Prostate gland (tissue), 2 donors: Measurements from ENCODE around the gene PIK3R6. TPM values are rescaled to one million over a fixed set of nuclear protein-coding genes. Genes with fewer than 3 reads are reported as not detected.

Source experiments
- DNase-seq: peaks from one replicate; pipeline ENCODE4 v3.0.0-alpha.2; 2019; ENCODE audit warnings: low spot score
- H3K27ac ChIP-seq, 2 donors: fragments of 200-600 bp; sonication (generic); 2 replicates each; pipeline ENCODE4 v1.5.1; 2017 to 2019
- H3K27me3 ChIP-seq: fragments of 200-600 bp; sonication (generic); replicated peaks from 2 replicates; pipeline ENCODE4 v1.5.1; 2019; ENCODE audit not compliant: insufficient read depth
- H3K36me3 ChIP-seq, 2 donors: fragments of 200-600 bp; sonication (generic); 1 replicate in 1 of 2; 2 replicates in 1 of 2; pipeline versions ENCODE4 v1.5.1 to v1.8.1; 2017 to 2019
- H3K4me1 ChIP-seq: fragments of 200-600 bp; sonication (generic); replicated peaks from 2 replicates; pipeline ENCODE4 v1.5.1; 2019
- H3K4me3 ChIP-seq, 2 donors: fragments of 200-600 bp; sonication (generic); 2 replicates each; pipeline ENCODE4 v1.5.1; 2017 to 2019
- H3K9me3 ChIP-seq: fragments of 200-600 bp; sonication (generic); 2 replicates; pipeline ENCODE4 v1.5.1; 2017
- POLR2A ChIP-seq: fragments of 450-650 bp; IDR thresholded peaks from one replicate; pipeline ENCODE4 v1.6.1; 2016; ENCODE audit warnings: antibody characterized with exemption, mild to moderate bottlenecking
- POLR2AphosphoS5 ChIP-seq: sonication (generic); formaldehyde crosslinking; IDR thresholded peaks from one replicate; pipeline ENCODE4 v1.6.1; 2017; ENCODE audit warnings: antibody characterized with exemption
- WGBS: methylation state at CpG from one replicate; pipeline ENCODE4 v1.1.5; 2018; 5-methylcytosine and 5-hydroxymethylcytosine counted together
- intact Hi-C: fragments of 100-400 bp; cut with DNase I; formaldehyde crosslinking; loops from one replicate; pipeline ENCODE4 v1.14.2; 2022
- total RNA-seq, 2 donors: library from RNA; depleted of rRNA; stranded (reverse); fragments of >200 nt; gene quantifications; one replicate each; pipeline ENCODE4 v1.1.0, GENCODE V29; 2016
- TF ChIP-seq, protein P1 (sequence below), 4 experiments: fragments of 200-600 bp in 2 of 4; fragments of 450-650 bp in 2 of 4; sonication (generic) in 2 of 4; IDR thresholded peaks; 1 replicate in 3 of 4; 2 replicates in 1 of 4; pipeline ENCODE4 v1.5.1; 2016 to 2019; ENCODE audit warnings: antibody characterized with exemption in 4 of 4, mild to moderate bottlenecking in 2 of 4, moderate library complexity in 2 of 4

The PIK3R6 gene
- total RNA-seq, 2 donors from 2014 or later: 0.18 to 2.6 TPM

DNA sequence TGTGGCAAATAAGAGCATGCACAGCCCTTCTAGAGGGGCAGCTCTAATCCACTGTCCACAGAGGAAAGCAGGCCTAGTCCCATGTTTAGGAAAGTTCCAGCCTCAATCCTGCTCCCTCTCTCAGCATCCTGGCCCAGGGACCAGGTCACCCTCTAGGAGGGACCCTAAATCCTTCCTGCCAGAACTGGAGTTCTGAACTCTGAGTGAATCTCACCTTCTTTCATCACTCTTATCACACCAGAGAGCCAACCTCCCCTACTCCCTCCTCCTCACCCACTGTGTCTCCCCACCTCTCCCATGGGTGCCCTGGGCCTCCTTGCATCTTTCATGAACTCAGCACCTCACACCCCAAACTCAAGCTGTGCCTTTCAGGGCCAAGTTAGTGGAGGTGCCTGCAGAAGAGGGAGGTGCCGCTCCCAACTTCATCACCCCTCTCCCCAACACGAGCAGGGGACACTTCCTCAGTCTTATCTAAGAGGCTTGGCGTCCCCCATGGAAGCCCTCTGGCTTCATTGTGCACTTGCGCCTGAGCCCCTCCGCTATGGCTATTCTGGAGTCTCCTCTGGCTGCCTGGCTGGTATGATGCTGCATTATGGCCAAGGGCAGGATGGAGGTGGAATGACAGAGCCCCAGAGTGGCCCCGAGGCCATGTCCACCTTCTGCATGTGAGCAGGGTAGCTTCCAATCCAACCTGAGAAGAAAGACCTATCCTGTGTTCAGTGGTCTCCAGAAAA is 31.7 kb downstream of the PIK3R6 start:
- DNase-seq: no peak
- intact Hi-C loops: no loop called here
- TF ChIP-seq POLR2AphosphoS5 (no peak), POLR2A (no peak)
- TF ChIP-seq, protein P1, sequence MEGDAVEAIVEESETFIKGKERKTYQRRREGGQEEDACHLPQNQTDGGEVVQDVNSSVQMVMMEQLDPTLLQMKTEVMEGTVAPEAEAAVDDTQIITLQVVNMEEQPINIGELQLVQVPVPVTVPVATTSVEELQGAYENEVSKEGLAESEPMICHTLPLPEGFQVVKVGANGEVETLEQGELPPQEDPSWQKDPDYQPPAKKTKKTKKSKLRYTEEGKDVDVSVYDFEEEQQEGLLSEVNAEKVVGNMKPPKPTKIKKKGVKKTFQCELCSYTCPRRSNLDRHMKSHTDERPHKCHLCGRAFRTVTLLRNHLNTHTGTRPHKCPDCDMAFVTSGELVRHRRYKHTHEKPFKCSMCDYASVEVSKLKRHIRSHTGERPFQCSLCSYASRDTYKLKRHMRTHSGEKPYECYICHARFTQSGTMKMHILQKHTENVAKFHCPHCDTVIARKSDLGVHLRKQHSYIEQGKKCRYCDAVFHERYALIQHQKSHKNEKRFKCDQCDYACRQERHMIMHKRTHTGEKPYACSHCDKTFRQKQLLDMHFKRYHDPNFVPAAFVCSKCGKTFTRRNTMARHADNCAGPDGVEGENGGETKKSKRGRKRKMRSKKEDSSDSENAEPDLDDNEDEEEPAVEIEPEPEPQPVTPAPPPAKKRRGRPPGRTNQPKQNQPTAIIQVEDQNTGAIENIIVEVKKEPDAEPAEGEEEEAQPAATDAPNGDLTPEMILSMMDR (IDR thresholded peaks at IDR 0.05): no peak
- Histone ChIP-seq H3K4me1 (no peaks in the 10 kb centered on the region), H3K9me3 (no peaks in the 10 kb centered on the region), H3K36me3 (no peaks in the 10 kb centered on the region), H3K27ac (no peak overlapping the region), H3K27me3 (peaks cover 6% of the 10 kb centered on the region), H3K4me3 (no peak overlapping the region)
- 94% methylated on average over 6 of the region's 6 CpGs for WGBS

DNA sequence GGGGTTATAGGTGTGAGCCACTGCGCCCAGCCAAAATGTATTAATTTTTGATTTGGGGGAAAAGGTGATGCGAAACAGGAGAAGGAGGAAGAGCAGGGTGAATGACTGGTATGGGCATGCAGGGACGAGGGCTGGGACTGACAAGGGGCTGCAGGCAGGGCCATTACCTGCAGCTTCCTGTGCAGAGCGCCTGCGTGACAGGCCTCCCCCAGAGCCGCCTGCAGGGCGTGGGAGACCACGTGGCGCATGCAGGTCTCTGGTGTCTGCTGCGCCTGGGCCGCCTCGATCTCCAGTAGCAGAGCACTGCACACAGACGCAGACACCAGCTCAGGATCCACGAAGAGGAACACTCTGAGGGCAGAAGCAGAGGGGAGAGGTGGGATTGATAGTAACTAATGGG is 32.4 kb downstream of the PIK3R6 start:
- TF ChIP-seq POLR2AphosphoS5: no peak
- TF ChIP-seq, protein P1 (IDR thresholded peaks at IDR 0.05): no peak
- TF ChIP-seq POLR2A: no peak
- no peaks in the 10 kb centered on the region for H3K4me1 ChIP-seq
- 89% methylated on average over 14 of the region's 14 CpGs for WGBS
- H3K27me3 ChIP-seq: peaks cover 6% of the 10 kb centered on the region
- H3K4me3 ChIP-seq: no peak overlapping the region
- intact Hi-C loops: no loop called here
- H3K27ac ChIP-seq: no peak overlapping the region
- no peaks in the 10 kb centered on the region for H3K9me3 ChIP-seq
- no peak for DNase-seq
- H3K36me3 ChIP-seq: no peaks in the 10 kb centered on the region

DNA sequence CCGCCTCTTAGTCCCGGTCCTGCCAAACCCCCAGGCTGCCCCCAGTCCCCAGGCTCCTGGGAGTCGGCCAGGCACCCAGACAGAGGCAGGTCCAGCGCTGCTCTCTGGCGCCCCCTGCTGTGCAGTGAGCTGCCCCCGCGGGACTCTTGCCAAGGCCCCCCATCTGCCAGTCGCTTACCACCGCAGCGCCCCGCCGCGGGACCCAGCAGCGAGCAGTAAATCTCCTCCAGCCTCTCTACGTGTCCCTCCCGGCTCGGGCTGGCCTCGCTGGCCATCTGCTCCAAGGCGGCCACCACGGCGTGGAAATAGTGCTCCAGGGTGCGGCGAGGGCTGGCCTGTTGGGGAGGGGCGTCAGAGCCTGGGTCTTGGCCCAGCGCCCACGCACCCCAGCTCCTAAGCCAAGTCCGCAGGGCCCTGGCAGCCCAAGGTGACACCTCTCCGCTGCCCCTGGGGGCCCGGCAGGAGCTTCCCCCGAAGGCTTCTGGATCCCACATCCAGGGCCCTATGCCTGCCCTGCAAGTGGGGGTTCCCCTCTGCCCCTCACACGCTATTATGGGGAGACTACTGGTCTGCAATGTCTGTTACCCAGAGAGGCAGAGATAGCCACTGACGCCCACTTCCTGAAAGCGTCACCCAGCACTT is 34.6 kb downstream of the PIK3R6 start:
- WGBS: 41% methylated on average over 31 of the region's 33 CpGs
- intact Hi-C loops: no loop called here
- H3K27ac ChIP-seq: no peak overlapping the region
- H3K4me1 ChIP-seq: no peaks in the 10 kb centered on the region
- no peaks in the 10 kb centered on the region for H3K9me3 ChIP-seq
- no peak for DNase-seq
- peaks cover 6% of the 10 kb centered on the region for H3K27me3 ChIP-seq
- H3K36me3 ChIP-seq: no peaks in the 10 kb centered on the region
- TF ChIP-seq, protein P1 (IDR thresholded peaks at IDR 0.05): no peak
- TF ChIP-seq POLR2A (no peak), POLR2AphosphoS5 (no peak)
- no peak overlapping the region for H3K4me3 ChIP-seq

DNA sequence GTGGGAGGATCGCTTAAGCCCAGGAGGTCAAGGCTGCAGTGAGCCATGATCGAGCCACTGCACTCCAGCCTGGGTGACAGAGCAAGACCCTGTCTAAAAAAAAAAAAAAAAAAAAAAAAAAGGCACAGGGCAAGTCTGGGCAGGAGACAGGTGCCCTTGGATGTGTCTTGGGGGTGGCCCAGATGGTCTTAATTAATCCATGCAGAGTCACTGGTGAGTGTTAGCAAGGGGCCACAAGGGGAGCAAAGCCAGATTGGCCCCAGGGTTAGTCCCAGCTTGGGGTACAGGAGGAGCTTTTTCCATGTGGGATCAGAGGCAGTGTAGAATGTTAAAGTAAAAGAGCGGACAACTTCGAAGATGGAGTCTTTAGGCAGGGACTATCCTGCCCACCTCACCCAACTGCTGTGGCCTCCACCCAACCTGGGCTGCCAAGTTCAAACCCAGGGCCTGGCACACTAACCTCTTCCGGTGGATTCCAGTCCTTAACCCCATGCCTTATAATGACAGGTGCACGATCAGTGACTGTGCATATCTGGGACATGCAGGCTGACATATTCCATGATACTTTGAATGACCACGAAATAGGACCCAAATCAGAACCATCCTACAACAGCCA is 36.1 kb downstream of the PIK3R6 start:
- no peaks in the 10 kb centered on the region for H3K36me3 ChIP-seq
- TF ChIP-seq, protein P1 (IDR thresholded peaks at IDR 0.05): no peak
- TF ChIP-seq POLR2A: no peak
- no peak for TF ChIP-seq POLR2AphosphoS5
- no peak overlapping the region for H3K4me3 ChIP-seq
- no peak overlapping the region for H3K27ac ChIP-seq
- 85% methylated on average over 7 of the region's 7 CpGs for WGBS
- H3K9me3 ChIP-seq: no peaks in the 10 kb centered on the region
- no peaks in the 10 kb centered on the region for H3K4me1 ChIP-seq
- no peak for DNase-seq
- peaks cover 3% of the 10 kb centered on the region for H3K27me3 ChIP-seq
- intact Hi-C loops: no loop called here
